GOT3 (cell line): ENCODE measurements around the gene LRRC37A2.
"Not testable (repeated sequence)": the region's sequence is repeated elsewhere in the genome, so short reads cannot be mapped to it uniquely, and the experiment has no call there.

ENCODE experiments used
- DNase-seq: peaks from one replicate; lab custom pipeline; 2025; ENCODE audit warnings: mixed read lengths; lab: John Stamatoyannopoulos, UW

LRRC37A2 gene

DNA sequence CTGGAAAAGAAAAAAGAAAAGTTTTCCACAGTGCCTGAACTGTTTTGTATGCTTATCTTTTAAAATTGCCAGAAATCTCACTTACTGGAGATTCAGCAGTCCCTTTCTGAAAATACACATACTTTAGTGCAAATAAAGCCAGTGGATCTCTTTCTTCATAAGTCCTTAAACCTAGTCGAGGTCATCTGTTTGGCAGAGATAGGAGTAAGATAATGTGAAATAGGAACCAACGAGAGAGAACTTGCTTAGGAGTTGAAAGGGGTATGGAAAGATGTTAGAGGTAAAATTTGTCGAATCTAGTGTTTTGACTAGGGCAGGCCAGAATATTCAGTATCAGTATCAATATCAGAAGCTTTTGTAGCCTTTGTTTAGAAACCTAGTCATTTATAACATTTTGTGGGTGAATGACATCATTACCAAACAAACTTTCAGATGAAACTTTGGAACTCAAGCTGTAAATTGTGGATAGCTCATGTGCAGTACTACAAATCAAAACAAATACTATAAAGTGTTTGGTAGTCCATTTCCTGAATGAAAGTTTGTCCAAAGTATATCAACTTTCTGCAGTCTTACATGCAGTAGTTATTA is 86.2 kb downstream of the LRRC37A2 start:
- DNase-seq = not testable (repeated sequence)

- DNase-seq = not testable (repeated sequence)
Measured at GRCh38 chr17:46600767-46601166, 88.5 kb downstream of the LRRC37A2 start.

GRCh38 chr17:46603125-46603524 is 90.9 kb downstream of the LRRC37A2 start:
- not testable (repeated sequence) for DNase-seq
